Activated naive CD8-positive, alpha-beta T cell treated with anti-CD3 and anti-CD28 coated beads, Interleukin-2, amount 50 U/mL, for 16 hours (primary cell): Measurements from ENCODE around the gene C17orf114.

ENCODE experiments used
- DNase-seq: peaks from one replicate; pipeline ENCODE4 v3.0.0-alpha.2; 2020; ENCODE audit warnings: low read depth, low spot score

Gene C17orf114

DNA sequence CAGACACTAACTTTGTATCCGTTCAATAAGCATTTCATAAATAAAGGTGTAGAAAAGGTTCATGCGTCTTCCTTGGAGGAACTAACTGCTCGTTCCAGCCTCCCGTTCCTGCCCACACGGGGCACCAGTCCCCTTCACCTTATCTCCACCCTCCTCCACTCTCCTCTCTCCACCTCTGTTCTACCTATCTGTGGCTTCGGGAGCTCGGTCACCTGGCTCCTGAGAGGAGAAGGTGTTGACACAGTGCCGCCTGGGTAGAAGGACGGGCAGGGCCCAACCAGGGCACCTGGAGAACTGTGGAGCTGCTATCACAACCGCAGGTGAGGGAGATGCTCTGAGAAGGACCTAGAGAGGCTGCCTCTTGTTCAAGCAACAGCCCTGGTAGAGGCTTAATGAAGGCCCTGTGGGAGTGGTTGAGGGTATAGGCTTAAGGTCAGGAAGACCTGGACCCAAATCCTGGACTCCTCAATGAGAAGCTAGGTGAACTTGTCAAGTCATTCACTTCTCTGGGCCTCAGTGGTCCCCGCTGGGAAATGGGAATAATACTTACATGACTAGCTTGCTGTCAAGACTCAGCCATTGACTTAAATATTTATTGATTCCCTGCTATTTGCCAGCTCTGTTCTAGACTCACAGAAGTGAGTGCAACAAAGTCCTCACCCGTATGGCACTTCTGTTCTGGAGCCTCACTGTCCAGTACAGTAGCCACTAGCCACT lies 21.4 kb upstream of the C17orf114 start:
- DNase-seq: no peak

DNA sequence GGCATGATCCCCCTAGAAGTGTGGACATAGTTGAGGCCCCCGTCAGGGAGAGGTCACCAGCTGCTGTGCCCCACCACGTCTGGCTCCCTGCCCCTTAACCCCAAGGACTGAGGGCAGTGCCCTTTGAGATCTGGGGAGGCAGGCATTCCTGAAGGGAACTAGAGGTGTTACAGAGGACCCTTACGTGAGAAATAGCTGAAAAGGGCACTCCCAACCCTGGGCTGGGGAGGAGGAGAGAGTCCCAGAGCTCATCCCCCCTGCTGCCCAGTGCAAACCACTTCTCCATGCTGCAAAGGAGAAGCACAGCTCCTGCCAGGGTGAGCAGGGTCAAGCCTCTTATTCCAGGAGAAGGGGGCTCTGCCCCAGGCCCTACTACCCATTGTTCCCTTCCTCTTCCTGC lies 20.7 kb upstream of the C17orf114 start:
- no peak for DNase-seq

DNA sequence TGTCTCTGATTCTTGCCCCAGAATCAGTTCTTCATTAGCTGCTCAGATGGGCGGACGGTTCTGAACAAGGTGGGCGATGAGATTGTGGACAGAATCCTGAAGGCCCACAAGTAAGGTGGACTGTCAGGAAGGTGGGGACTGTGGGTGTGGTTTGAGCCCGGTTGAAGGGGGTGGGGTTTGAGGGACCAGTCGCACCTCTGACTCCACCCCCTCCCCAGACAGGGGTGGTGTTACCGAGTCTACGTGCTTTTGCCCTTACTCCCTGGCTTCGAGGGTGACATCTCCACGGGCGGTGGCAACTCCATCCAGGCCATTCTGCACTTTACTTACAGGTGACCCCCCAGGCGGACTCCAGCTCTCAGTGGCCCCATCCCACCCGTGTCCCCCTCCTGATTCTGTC lies 16.1 kb upstream of the C17orf114 start:
- no peak for DNase-seq

DNA sequence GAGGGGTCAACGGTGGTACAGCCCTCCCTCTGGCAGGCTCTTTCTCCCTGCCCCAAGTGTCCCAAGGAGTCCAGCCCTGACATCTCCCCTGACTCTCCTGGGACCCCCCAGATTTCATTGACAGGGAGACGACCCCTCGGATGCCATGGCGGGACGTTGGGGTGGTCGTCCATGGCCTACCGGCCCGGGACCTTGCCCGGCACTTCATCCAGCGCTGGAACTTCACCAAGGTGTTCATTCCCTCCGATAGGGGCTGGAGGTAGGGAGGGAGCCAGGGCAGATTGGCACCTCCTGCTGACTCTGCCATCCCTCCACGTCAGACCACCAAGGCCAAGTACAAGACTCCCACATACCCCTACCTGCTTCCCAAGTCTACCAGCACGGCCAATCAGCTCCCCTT lies 14.7 kb upstream of the C17orf114 start:
- no peak for DNase-seq

DNA sequence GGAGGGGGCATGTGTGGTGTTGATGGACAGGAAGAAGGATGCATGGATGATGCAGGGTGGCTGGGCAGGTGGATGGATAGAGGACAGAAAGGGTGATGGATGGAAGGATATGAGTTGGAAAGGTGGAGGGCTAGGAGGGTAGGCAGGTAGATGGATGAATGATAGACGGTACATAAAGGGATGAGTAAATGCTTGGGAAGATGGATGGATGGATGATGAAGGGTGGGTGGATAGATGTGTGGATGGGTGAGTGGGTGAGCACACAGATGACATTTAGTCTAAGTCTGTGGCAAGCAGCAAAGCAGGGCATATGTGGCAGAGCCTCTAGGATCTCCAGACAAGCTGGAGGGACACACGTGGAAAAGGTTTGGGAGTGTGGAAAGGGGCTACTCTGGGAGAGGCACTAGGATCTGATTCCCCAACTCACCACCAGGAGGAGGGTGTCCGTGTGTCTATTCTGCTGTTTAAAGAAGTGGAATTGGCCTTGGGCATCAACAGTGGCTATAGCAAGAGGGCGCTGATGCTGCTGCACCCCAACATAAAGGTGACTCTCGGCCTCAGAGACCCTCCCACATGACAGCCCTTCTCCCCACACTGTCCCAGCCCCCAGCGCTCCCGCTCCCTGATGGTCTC lies 13.0 kb upstream of the C17orf114 start:
- no peak for DNase-seq

DNA sequence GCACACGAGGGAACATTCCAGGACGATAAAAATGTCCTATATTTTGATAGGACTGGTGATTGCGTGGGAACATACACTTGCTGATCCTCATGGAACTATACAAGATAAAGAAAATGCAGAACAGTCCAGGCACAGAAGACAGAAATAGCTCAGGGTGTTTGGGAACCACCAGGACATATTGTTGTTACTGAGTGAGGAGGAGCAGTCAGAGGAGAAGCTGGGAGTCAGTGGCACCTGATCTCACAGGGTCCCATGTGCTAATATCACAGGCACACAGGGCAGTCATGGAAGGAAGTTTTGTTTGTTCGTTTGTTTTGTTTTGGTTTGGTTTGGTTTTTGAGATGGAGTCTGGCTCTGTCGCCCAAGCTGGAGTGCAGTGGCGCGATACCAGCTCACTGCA lies 10.6 kb upstream of the C17orf114 start:
- DNase-seq: no peak

DNA sequence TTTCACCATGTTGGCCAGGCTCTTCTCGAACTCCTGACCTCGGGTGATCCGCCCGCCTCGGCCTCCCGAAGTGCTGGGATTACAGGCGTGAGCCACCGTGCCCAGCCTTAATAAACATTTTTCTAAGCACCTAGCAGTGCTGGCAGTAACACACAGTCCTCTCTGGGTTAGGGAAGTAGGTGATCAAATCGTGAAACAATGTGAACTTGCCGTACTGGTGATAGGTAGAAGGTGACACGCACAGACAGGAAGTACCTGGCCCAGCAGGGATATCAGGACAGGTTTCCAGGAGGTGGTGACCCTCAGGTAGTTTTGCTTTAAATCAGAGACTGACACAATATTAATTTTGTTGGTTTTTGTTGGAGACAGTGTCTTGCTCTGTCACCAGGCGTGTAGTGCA lies 9.3 kb upstream of the C17orf114 start:
- no peak for DNase-seq

DNA sequence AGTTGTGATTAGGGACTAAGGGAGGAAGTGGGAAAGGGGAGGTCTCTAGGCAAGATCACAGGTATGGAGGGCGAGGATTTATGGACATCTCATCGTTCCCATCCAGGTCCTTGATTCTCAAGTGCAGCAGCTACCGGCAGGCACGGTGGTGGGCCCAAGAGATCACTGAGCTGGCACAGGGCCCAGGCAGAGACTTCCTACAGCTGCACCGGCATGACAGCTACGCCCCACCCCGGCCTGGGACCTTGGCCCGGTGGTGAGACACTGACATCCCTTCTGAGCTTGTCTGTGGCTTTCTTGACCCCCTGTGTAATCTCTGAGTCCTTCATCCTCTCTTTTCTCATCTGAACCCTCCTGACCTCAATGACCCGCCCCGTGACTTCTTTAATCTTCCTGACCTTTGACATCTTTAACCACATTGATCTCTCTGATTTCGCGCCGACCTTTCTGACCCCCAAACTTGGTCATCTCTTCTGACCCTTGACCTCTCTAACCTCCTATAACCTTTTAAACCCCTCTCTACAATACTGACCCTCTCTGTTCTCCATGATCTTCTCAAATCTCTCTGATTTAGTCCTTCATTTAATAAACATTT lies 8.7 kb upstream of the C17orf114 start:
- no peak for DNase-seq

DNA sequence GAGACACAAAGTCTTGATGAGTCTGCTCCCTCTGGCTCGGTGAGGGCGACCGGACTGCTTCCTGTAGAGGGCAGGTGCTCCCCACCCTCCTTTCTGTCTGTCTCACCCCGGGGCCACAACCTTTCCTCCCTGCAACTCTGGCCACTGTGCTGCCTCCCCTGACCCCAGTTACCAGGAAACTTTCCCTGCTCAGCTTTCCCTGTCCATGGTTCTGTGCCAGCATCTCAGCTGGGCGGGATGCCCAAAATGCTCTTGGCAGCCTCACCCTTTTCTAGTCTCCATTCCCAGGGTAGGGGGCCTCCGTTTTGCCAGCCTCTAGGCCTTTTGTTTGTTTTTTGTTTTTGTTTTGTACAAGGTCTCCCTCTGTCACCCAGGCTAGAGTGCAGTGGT lies 6.2 kb upstream of the C17orf114 start:
- no peak for DNase-seq

DNA sequence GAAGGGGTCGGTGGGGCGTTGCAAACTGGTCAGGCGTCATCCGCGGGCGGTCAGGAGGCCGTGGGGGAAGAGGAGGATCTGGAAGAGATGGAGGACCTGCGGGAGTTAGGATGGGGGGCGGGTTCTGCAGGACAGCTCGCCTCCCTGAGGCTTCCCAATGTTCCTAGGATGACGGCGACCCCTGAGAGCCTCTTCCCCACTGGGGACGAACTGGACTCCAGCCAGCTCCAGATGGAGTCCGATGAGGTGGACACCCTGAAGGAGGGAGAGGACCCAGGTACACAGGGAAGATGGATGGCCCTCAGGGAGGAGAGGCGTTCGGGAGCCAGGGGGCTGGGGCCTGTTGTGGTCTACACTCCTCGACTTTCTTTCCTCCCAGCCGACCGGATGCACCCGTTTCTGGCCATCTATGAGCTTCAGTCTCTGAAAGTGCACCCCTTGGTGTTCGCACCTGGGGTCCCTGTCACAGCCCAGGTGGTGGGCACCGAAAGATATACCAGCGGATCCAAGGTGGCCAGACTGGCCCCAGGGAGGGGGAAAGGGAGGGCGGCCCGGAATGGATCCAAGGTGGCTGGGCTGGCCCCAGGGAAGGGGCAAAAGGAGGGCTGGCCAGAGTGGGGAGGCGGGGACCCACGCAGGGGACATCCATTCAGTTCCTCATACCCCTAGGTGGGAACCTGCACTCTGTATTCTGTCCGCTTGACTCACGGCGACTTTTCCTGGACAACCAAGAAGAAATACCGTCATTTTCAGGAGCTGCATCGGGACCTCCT lies 5.7 kb upstream of the C17orf114 start:
- no peak for DNase-seq

DNA sequence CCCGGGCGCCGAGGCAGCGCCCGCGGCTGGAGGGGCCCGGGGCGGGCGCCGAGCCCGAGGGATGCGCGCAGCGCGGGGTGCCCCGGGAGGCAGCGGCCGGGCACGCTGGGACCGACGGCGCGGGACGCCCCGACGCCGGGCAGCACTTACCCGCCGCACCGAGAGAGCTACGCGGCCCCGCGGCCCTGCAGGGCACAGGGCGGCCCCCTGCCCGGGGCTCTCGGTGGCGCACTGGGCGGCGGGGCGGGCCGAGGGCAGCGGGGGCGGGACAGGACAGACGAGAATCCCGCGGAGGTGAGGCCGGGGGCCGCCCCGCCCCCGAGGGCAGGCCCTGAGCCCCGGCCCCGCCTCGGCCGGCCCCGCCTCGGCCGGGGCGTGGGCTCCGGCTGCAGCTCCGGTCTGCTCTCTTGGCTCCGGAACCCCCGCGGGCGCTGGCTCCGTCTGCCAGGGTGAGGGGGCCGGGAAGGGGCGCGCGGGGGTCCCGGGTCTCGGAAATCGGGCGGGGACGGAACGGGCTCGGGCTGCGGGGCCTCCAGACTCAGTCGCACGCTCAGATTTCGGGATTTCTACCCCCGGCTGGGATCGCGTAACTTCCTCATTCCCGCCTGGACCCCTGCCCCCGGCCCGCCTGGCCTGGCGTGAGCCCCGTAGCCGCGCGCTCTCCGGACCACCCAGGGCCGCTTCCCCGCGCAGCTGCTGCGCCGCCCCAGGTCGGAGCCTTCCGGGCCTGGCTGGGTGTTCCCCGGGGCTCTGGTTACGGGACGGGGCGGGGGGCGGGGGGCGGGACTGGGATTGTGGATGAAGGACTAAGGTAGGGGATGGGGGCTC lies 4.9 kb upstream of the C17orf114 start, which contains the start of gene PLD2:
Gene PLD2, plus strand, starts transcription at position 376 of the 828 bp plus-strand sequence. CDS start 621 bp downstream, outside the sequence.
- peak; percentile 74 for DNase-seq

DNA sequence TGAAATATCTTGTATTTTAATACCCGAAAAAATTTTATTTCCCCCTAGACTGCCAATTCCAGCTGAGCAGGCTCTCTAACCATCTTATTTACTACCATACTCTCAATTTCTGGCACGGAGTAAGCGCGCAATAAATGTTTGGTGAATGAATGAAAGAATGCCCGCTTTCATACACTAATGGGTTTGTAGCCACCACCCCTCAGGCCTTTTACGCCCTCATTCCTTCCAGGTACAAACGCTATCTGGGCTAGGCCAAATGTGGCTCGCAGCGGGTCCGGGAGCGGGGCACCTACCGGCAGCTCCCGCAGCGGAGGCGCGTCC lies 4.3 kb upstream of the C17orf114 start:
- no peak for DNase-seq

DNA sequence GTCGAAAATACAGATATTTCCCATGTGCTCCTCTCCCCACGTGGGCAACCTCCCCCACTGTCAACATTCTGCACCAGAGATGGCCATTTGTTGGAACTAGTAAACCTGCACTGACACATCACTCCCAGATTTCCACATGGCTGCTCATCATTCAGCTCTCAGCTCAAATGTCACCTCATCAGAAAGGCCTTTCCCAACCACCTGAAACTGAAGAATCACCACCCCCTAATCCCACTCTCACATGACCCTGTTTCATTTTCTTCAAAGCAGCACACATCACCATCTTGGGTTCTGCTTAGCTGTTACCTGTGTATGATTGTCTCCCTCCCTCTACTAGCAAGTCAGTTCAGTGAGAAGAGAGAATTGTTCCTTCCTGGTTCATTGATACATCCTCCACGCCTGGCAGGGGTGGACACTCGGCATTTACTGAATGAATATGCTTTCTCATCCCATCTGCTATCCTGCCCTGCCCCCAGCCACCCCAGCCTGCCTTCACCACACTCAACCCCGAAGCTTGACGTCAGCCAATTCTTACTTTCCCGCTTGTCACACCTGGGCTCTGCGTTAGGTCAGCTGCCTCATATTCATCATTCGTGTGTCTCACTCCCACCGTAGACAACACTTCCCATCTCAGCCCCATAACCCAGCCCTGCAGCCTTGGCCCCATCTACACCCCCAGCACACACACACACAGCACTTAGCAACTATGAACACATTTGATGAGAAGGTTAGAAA lies 1.5 kb downstream of the C17orf114 start:
- DNase-seq: no peak

DNA sequence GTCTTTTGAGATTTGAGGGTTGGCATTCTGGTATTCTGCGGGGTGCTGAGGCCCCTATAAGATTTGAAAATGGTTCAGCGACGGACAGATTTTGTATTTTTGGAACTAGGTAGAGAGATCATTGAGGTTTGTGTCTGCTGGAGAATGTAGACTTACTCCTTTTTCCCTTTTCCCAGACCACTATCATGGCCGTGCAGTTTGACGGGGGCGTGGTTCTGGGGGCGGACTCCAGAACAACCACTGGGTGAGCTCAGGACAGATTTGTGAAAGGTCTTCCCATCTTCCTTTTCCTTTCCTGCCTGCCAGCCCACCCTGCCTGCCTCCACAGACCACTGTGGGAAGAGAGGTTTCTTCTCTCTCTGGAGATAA lies 5.6 kb downstream of the C17orf114 start:
- DNase-seq: no peak

DNA sequence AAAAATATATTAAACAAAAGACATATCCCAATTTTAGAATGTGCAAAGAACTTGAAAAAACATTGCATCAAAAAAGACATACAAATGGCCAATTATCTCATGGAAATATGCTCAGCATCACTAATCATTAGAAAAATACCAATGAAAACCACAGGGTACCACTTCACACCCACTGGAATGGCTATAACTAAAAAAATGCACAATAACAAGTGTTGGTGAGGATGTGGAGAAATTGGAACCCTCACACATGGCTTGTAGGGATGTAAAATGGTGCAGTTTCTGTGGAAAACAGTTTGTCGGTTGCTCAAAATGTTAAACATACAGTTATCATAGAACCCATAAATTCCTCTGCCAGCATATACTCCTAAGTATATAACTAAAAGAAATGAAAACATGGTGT lies 7.0 kb downstream of the C17orf114 start:
- no peak for DNase-seq

DNA sequence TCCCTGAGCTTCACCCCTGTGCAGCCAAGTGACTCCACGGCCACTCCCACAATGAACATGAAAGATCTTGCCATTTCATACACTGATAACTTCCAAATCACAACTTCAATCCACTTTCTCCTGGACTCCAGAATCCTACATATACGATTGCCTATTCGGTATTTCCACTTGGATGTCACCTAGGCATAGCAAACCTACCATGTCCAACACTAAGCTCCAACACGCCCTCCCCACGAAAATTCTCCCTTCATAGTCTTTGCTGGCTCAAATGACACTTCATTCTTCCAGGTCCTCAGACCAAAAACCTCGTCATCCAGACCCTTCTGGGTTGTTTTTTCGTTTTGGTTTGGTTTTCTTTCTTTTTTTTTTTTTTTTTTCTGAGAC lies 11.4 kb downstream of the C17orf114 start:
- no peak for DNase-seq

DNA sequence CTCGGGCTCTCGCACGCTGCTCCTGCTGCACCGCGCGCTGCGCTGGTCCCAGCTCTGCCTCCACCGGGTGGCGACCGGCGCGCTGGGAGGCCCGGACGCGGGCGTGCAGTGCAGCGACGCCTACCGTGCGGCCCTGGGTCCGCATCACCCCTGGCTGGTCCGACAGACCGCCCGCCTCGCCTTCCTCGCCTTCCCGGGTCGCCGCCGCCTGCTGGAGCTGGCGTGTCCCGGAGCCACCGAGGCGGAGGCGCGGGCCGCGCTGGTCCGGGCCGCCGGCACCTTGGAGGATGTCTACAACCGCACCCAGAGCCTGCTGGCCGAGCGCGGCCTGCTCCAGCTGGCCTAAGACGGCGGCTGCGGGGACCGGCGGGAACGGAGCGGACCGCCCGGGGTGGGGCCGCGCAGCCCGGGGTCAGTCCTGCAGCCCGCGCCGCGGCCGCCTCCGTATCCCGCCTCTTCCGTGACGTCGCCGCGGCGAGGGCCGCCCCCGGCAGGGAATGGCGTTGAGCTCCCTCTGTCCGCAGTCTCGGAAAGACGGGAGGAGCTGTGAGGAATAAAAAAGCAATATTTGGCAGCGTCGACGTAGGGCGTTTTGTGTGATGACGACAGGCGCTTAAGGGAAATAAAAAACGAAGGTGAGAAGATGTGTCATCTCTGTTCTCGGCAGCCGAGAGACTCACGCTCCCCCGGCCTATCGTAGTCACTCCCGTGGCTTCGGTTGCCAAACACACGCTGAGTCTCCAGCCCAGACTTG lies 12.0 kb downstream of the C17orf114 start:
- DNase-seq: peak; percentile 55

DNA sequence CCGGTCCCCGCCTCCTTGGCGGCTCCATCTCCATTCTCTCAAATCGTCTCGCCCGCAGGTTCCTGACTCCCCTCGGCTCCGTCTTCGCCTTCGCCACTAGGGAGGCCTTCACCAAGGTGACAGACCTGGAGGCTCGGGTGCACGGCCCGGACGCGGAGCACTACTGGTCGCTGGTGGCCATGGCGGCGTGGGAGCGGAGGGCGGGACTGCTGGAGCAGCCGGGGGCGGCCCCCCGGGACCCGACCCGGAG lies 12.5 kb downstream of the C17orf114 start:
- no peak for DNase-seq

DNA sequence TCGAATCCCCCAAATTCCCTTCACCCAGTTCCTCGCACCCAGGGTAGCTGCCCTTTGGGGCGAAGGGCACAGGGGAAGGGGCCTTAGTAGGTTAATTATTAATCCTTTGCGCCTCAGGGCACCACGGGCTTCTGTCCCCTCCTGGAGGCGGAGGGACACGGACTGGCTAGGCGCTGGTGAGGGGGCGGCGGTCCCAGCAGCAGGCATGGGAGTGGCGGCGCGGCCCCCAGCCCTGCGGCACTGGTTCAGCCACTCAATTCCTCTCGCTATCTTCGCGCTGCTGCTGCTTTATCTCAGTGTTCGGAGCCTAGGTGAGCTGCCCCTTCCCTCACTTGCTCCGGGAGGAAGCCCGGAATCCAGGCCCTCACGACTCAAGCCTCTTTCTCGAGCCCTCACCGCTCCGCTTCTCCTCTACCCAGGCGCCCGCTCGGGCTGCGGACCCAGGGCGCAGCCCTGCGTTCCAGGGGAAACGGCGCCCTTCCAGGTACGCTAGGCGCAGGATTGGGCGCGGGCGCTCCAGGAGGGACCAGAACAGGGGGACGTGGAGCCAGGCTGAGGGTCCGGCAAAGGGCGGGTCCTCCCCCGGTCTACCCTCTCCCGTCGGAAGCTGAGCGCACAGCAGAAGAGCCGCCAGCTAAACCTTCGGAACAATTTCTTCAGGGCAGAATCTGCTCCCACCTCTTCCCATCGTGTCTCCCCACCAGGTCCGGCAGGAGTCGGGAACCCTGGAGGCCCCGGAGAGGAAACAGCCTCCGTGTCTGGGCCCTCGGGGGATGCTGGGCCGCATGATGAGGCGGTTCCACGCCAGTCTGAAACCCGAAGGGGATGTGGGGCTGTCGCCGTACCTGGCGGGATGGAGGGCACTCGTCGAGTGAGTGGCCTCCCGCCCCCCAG lies 13.1 kb downstream of the C17orf114 start, which contains the start of gene GLTPD2:
Gene GLTPD2, plus strand, starts transcription at position 158 of the 894 bp plus-strand sequence. Its CDS starts 48 bp downstream, at position 206.
- DNase-seq: no peak
